ENCODE results near the gene ATN1.

GRCh38 chr12:6960593-6961277 lies 33.0 kb downstream of the ATN1 start:
- TF ChIP-seq EZH2 (IDR thresholded peaks at IDR 0.05; ENCODE audit: low read length, missing control alignments) (no peak), CTCF (conservative IDR thresholded peaks at IDR 0.05 in 1 of 2, IDR thresholded peaks at IDR 0.05 in 1 of 2; ENCODE audit: low read depth in 1 of 2, low read length in 2 of 2) (peak in 1 of 2 donors; percentile 27)

Data from fibroblast of lung (primary cell).